HG03039 (cell line): ENCODE measurements around the gene HERPUD2.
"Not testable (repeated sequence)": the region's sequence is repeated elsewhere in the genome, so short reads cannot be mapped to it uniquely, and the experiment has no call there.

ENCODE experiments used
- ATAC-seq: cut with Tn5 transposase; IDR thresholded peaks from one replicate; pipeline ENCODE4 v1.9.1; 2021; ENCODE audit warnings: mild to moderate bottlenecking, moderate library complexity; ENCODE audit not compliant: unreplicated experiment

Gene HERPUD2

DNA sequence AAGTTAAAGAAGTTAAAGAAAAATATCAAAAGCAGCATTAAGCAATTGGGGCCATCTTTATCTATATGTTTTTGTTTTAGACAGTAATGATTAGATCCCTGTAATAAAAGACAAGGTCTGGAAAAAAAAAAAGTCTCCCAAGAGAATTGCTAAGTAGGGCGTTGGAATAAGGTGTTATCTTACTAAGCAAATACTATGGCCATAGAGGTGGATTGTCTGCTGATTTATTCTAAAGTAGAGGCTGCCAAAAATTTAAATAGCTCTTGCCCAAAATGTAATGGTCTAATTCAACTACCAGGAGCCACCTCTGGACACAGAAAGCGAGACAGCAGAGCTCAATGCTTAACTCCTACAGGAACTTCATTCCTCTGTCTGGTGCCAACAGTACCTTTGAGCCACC is 71.6 kb downstream of the HERPUD2 start:
- ATAC-seq: no peak

DNA sequence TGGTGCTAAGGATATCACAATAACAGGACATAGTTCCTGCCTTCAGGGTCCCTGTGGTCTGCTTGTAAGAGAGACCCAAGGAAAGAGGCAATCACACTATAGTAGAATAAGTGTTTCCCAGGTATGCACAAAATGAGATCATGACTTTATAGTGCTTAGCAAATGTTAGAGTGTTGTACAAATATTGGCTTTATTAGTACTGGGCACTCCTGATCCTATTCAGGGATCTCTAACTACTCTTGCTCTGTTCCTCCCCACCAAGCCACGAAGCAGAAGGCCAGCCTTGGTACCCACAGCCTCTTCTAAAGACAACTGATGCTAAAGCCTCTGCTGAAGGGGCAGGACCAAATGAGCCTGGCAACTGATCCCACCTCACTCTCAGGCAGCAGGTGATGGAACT is 75.1 kb downstream of the HERPUD2 start:
- no peak for ATAC-seq

DNA sequence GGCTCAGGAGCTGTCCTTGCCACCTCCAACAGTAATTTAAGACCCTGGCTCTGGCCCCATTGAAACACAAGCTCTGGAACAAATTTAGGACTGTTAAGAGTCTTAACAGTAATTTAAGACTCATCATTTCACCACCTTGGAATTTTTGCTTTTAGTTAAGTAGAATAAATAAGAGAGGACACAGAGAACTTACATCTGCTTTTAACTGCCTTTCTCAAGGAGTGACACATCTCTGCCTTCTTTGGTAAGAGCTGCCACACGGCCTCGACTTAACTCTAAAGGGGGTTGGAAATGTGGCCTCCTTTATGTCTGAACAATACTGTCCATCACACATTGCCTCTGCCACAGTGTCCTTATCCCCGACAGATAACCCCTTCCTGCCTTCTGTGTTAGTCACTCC is 77.9 kb downstream of the HERPUD2 start:
- ATAC-seq: no peak

DNA sequence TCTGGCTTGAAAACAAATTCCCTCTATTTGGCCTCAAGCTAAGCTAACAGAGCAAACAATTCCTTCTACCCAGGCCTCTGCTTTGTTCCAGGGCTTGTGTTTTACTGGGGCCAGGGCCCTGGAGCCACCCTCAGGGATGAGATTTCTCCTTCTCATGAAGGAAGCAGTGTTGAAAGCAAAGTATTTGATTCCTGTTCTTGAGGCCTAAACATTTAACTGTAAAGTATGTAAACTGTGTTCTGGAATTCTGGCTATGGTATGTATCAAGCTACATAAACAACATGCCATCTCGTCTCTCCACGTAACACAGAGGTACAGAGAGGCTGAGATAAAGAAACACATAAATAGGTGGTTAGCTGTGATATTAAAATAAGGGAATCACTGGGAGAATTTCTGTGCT is 81.8 kb downstream of the HERPUD2 start:
- no peak for ATAC-seq

DNA sequence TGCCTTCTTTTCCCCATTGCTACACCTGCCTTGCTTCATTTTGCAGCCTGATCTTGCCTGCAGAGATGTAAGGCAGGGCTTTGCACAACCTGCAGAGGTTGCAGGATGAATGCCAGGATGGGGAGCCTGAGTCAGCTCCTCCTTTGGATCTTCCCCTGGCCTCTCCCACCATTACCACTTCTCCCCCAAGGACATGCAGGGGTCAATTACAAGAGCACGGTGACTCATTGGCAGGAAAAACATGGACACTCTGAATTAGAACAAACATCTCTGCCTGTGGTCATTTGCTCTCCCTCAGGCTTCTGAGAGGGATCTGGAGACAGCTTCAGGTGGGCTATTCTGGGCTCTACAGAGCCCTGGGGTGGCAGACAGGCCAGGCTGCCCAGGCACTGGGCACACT is 89.2 kb downstream of the HERPUD2 start:
- no peak for ATAC-seq

DNA sequence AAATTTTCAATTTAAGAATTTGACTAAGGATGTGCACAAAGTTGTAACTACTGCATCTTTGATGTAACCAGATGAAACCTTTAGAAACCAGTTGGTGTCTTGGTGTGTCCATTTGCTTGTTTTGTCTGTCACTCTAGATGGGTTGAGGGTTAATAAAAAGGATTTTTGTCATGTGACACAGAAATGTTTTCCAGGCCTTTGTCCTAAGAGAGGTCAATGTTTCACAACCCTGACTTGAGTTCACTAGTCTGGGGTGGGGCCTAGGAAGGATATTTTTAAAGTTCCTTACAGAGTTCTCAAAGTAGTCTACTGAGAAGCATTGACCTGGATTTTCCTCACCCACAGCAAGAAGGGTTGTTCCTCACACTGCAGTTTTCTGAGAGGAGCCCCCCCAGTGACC is 90.3 kb downstream of the HERPUD2 start:
- ATAC-seq: no peak

DNA sequence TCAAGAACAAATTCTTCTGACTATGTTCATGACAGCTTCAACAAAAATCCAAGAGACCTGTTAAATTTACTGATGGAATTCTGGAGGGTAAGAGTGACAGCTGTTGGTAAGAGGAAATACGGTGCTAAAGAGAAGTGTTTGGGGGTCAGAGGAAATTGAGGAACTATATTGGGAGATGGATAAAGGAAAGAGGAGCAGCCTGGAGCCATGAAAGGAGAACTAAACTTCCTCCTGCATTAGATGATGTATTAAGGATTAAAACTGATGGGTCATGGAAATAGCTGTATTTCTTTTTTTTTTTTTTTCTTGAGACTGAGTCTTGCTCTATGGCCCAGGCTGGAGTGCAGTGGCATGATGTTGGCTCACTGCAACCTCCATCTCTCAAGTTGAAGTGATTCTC is 95.3 kb downstream of the HERPUD2 start:
- no peak for ATAC-seq

DNA sequence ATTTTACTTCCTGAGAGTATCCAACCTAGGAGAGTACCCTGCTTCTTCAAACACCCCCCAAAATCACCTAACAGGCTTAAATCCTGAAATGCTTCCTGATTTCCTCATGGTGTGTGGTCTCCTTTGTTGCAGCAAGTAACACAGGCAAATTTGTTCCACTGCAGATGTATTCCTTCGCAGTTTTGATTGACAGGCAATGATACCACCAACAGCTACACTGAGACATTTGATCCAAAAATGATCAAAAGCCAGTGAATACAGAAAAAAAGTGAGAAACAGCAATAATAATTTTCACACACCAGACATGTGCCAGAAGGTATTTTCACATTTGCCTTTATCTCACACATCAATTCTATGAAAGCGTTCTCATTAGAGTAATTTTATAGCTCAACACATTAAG is 95.9 kb downstream of the HERPUD2 start:
- no peak for ATAC-seq

DNA sequence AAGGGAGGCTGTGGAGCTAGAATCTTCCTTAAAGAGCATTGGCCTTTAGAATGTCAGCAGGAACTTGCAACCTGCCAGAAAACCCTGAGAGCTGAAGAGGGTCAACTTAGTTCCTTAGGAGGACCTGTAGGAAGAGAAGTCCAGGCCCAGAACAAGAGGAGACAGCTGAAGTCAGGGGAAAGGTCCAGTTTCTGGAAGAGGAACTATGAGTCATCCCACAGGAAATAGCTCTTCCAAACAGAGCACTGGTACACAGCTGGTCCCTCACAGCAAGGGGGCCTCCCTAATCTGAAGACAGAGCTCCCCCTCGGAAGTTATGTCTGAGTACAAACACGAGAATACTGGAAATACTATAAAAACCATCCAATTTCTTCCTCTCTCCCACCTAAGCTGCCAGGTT is 98.9 kb downstream of the HERPUD2 start:
- no peak for ATAC-seq

DNA sequence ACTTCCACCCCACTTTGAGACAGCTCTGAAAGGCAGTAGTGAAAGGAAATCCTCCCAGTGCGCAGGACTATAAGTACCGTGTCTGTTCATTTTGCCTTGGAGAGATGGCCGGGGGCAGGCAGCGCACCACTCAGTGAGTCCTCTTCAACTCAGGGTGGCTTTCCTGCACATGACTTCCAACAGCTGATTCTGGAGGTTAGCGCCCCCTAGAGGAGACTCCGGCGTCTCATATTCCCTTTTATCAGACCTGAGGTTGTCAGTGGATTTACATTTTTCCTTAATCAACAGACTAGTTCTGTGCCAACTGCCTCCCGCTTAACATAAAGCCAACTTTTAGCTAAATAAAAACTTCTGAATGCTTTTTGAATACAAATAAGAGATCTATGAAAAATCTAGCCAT is 101.0 kb downstream of the HERPUD2 start:
- no peak for ATAC-seq

DNA sequence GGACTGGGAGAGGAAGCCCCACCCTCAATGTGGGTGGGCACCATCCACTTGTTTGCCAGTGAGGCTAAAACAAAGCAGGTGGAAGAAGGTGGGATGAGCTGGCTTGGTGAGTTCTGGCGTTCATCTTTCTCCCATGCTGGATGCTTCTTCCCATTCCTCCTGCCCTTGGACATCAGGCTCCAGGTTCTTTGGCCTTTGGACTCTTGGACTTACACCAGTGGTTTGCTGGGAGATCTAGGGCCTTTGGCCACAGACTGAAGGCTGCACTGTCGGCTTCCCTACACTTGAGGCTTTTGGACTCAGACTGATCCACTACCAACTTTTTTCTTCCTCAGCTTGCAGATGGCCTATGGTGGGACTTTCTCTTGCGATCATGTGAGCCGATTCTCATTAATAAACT is 106.3 kb downstream of the HERPUD2 start:
- no peak for ATAC-seq

DNA sequence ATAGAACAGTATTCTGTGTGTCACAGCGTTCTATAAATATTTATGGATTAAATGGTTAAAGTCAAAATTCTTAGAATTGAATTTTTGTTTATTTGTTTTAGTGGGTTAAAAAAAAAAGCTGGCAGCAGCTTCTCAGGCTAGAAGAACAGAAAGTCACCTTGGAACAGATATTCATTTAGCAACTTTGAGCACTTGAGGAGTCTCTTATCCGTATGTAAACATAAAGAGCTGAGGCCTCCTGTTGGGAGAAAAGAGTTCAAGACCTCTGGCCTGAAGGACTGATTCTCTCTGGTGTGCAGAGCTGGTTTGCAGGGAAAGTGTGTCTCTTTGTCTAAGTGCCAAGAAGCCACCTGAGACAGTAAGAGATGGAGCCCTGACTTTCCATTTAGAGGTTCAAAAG is 109.9 kb downstream of the HERPUD2 start:
- no peak for ATAC-seq

DNA sequence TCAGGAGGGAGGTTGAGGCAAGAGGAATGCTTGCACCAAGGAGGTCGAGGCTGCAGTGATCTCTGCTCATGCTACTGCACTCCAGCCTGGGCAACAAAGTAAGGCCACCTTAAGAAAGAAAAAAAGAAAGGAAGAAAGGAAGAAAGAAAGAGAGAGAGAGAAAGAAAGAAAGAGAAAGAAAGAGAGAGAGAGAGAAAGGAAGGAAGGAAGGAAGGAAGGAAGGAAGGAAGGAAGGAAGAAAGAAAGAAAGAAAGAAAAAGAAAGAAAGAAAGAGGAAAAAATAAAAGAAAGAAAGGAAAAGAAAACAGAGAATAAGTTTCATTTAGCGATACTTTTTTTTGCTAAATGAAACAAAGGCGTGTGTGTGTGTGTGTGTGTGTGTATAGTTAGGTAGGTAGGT is 110.4 kb downstream of the HERPUD2 start:
- ATAC-seq: not testable (repeated sequence)
